Measurements from ENCODE around the gene RCAN3. TPM values are rescaled to one million over a fixed set of nuclear protein-coding genes. Genes with fewer than 3 reads are reported as not detected.
"Not testable (repeated sequence)": the region's sequence is repeated elsewhere in the genome, so short reads cannot be mapped to it uniquely, and the experiment has no call there.

The RCAN3 gene
- total RNA-seq, 4 donors from 2014 or later, result 6.0 to 22.8 (median 10.8) TPM

DNA sequence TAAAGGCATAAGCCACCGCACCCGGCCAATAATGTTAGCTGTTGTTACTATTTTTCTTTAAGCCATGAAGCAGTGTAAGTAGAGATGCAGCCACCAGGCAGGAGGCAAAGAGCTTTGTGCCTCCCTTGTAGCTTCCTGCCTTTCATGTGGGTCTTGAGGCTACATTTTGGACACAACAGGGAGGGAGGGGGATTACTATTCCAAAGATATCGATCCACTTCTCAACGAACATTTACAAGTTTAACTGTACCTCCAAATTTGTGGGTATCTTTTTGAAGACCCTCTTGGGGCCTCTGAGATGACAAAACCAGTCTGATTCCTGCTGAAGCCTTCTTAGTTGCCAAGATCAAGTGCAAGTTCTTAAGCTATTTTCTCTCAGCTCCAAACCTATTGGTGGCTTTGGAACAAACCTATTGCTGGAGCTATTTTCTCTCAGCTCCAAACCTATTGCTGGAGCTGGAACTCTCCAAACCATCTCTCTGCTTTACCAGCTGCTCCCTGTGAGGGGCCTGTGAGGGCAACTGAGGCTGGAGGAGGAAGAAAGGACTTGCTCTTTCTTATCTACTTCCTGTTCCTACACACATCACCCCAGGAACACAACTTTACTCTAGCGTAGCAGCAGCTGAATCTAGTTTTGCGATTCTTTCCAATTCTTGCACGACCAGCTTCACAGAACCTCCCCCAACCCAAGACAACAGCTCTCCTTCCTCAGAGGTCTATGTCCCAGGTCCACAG is 16.1 kb upstream of the RCAN3 start:
- Histone ChIP-seq H3K27ac (no peak overlapping the region), H3K36me3 (no peaks in the 10 kb centered on the region), H3K27me3 (no peaks in the 10 kb centered on the region), H3K4me3 (no peak overlapping the region), H3K4me1 (no peaks in the 10 kb centered on the region), H3K9me3 (peaks cover 0 to 8% (median 0%) of the 10 kb centered on the region in 4 donors)
- TF ChIP-seq CTCF (IDR thresholded peaks at IDR 0.05) (no peak), EP300 (IDR thresholded peaks at IDR 0.05) (no peak), POLR2A (IDR thresholded peaks at IDR 0.05) (no peak)
- DNase-seq (ENCODE audit: low spot score in 2 of 2), result no peak
- WGBS, 2 donors, result 86 to 89% methylated on average over 7 of the region's 7 CpGs

DNA sequence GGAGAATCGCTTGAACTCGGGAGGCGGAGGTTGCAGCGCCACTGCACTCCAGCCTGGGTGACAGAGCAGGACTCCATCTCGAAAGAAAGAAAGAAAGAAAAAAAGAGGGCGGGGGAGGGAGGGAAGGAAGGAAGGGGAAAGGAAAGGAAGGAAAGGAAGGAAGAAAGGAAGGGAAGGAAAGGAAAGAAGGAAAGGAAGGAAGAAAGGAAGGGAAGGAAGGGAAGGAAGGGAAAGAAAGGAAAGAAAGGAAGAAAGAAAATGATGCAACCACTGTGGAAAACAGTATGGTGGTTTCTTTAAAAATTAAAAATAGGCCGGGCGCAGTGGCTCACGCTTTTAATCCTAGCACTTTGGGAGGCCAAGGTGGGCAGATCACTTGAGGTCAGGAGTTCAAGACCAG is 15.2 kb upstream of the RCAN3 start:
- TF ChIP-seq CTCF (IDR thresholded peaks at IDR 0.05), result no peak
- no peak for TF ChIP-seq EP300 (IDR thresholded peaks at IDR 0.05)
- no peak for TF ChIP-seq POLR2A (IDR thresholded peaks at IDR 0.05)
- H3K4me3 ChIP-seq, result no peak overlapping the region
- H3K27me3 ChIP-seq, result no peaks in the 10 kb centered on the region
- H3K36me3 ChIP-seq, result no peaks in the 10 kb centered on the region
- H3K27ac ChIP-seq, result no peak overlapping the region
- DNase-seq (ENCODE audit: low spot score in 2 of 2), result no peak
- peaks cover 0 to 8% (median 0%) of the 10 kb centered on the region in 4 donors for H3K9me3 ChIP-seq
- H3K4me1 ChIP-seq, result no peaks in the 10 kb centered on the region
- WGBS, 2 donors, result 89 to 92% methylated on average over 9 of the region's 9 CpGs

GRCh38 chr1:24488159-24488558 is 14.5 kb upstream of the RCAN3 start:
- WGBS, 2 donors, result 86 to 89% methylated on average over 7 of the region's 7 CpGs
- not testable (repeated sequence) for H3K27me3 ChIP-seq; H3K27ac ChIP-seq; H3K9me3 ChIP-seq; H3K4me1 ChIP-seq; DNase-seq (ENCODE audit: low spot score in 2 of 2); H3K36me3 ChIP-seq; H3K4me3 ChIP-seq

DNA sequence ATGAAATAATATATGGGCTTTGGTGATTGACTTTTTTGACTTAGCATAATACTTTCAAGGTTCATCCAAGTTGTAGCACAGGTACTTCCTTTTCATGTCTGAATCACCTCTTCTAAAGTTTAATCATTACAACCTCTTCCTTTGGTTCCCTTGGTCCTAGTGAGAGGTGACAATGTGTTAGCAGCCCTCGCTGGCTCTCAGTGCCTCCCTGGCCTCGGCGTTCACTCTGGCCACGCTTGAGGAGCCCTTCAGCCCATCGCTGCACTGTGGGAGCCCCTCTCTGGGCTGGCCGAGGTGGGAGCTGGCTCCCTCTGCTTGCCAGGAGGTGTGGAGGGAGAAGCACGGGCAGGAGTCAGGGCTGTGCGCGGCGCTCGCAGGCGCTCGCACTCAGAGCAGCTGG is 13.0 kb upstream of the RCAN3 start:
- H3K27ac ChIP-seq, result no peak overlapping the region
- H3K4me1 ChIP-seq, result no peaks in the 10 kb centered on the region
- DNase-seq (ENCODE audit: low spot score in 2 of 2), result no peak
- H3K27me3 ChIP-seq, result no peaks in the 10 kb centered on the region
- H3K9me3 ChIP-seq, result peaks cover 0 to 8% (median 0%) of the 10 kb centered on the region in 4 donors
- TF ChIP-seq CTCF (IDR thresholded peaks at IDR 0.05) (no peak), EP300 (IDR thresholded peaks at IDR 0.05) (no peak), POLR2A (IDR thresholded peaks at IDR 0.05) (no peak)
- H3K4me3 ChIP-seq, result no peak overlapping the region
- H3K36me3 ChIP-seq, result no peaks in the 10 kb centered on the region
- WGBS, 2 donors, result 85 to 93% methylated on average over 6 of the region's 13 CpGs

- H3K4me3 ChIP-seq, result no peak overlapping the region
- no peak for TF ChIP-seq CTCF (IDR thresholded peaks at IDR 0.05)
- TF ChIP-seq POLR2A (IDR thresholded peaks at IDR 0.05), result no peak
- no peak for TF ChIP-seq EP300 (IDR thresholded peaks at IDR 0.05)
- no peaks in the 10 kb centered on the region for H3K4me1 ChIP-seq
- DNase-seq (ENCODE audit: low spot score in 2 of 2), result no peak
- H3K36me3 ChIP-seq, result no peaks in the 10 kb centered on the region
- H3K27me3 ChIP-seq, result no peaks in the 10 kb centered on the region
- H3K9me3 ChIP-seq, result peaks cover 0 to 8% (median 0%) of the 10 kb centered on the region in 4 donors
- no peak overlapping the region for H3K27ac ChIP-seq
- WGBS, 2 donors, result 97 to 99% methylated on average over 14 to 17 of the region's 18 CpGs
Observed at GRCh38 chr1:24490101-24490781, 12.4 kb upstream of the RCAN3 start.

All from tibial nerve (tissue), 4 donors.